GM12872 (cell line): ENCODE data around the gene COL21A1.

Source experiments
- CTCF ChIP-seq: IDR thresholded peaks from 3 replicates; pipeline ENCODE4 v1.5.1; 2011; ENCODE audit warnings: low read depth, mild to moderate bottlenecking, low read length, moderate library complexity; ENCODE audit not compliant: insufficient read depth

COL21A1 gene

GRCh38 chr6:56156643-56157042, 90.7 kb downstream of the COL21A1 start:
- TF ChIP-seq CTCF, result no peak

GRCh38 chr6:56155634-56156141, 91.7 kb downstream of the COL21A1 start:
- no peak for TF ChIP-seq CTCF

DNA sequence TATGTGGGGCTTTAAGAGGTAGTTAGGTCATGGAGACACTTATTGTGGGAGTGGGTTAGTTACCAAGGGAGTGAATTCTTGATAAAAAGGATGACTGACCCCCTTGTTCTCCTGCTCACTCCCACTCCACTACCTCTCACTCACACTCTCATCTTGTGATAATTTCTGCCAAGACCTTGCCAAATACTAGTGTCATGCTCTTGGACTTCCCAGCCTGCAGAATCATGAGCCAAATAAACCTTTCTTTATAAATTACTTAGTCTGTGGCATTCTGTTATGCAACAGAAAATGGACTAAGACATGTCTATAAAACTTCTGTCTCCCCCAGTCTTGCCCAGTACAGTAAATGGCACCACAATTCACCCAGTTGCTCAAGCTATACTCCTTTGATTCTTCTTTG, 93.3 kb downstream of the COL21A1 start:
- no peak for TF ChIP-seq CTCF

DNA sequence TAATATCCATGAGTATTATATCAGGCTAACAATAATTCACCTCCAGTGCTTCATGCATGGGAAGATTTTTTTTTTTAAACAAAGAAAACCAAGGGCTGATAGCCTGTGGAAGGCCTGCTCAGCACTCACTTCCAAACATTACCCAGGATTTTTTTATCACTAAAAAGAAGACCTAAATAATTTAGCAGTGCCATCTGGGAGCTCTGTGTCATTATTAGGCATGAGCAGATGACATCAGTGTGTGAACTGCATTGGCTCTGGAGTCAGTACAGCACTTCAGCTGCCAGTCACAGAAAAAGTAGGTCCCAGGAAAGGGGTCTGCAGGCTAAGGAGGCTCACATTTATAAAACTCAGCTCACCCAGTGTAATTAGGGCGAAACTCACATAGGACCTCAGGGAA, 94.8 kb downstream of the COL21A1 start:
- TF ChIP-seq CTCF, result no peak

GRCh38 chr6:56151609-56152224, 95.7 kb downstream of the COL21A1 start:
- no peak for TF ChIP-seq CTCF

- TF ChIP-seq CTCF, result no peak
Observed at GRCh38 chr6:56148488-56149186, 98.7 kb downstream of the COL21A1 start.

GRCh38 chr6:56147766-56148165, 99.6 kb downstream of the COL21A1 start:
- TF ChIP-seq CTCF, result no peak
